T follicular helper cell (primary cell): Measurements from ENCODE around the gene VWA7.
"Not testable (repeated sequence)": the region's sequence is repeated elsewhere in the genome, so short reads cannot be mapped to it uniquely, and the experiment has no call there.

Source experiments
- DNase-seq: peaks from one replicate; pipeline ENCODE4 v3.0.0-alpha.2; 2020; ENCODE audit warnings: low read depth

VWA7 gene

GRCh38 chr6:31801031-31801927, 24.2 kb upstream of the VWA7 start:
- not testable (repeated sequence) for DNase-seq

- DNase-seq = no peak
Observed at GRCh38 chr6:31799781-31800180, 22.7 kb upstream of the VWA7 start.

- no peak for DNase-seq
Observed at GRCh38 chr6:31797588-31797987, 20.5 kb upstream of the VWA7 start.

GRCh38 chr6:31796993-31797385, 19.9 kb upstream of the VWA7 start:
- DNase-seq = no peak

GRCh38 chr6:31795616-31796298, 18.6 kb upstream of the VWA7 start, which contains the start of gene VARS1:
TSS of gene VARS1 (minus strand) at chr6:31795752. CDS start at chr6:31795217, 535 bp downstream.
- DNase-seq = peak; percentile 62

GRCh38 chr6:31794866-31795615, 17.9 kb upstream of the VWA7 start:
- no peak for DNase-seq

- DNase-seq = no peak
Observed at GRCh38 chr6:31794294-31794865, 17.3 kb upstream of the VWA7 start.

GRCh38 chr6:31793927-31794245, 16.8 kb upstream of the VWA7 start:
- DNase-seq = not testable (repeated sequence)

GRCh38 chr6:31792761-31793171, 15.6 kb upstream of the VWA7 start:
- DNase-seq = no peak

- no peak for DNase-seq
Observed at GRCh38 chr6:31792090-31792374, 14.9 kb upstream of the VWA7 start.

- no peak for DNase-seq
Observed at GRCh38 chr6:31791324-31792089, 14.4 kb upstream of the VWA7 start.

- DNase-seq = no peak
Observed at GRCh38 chr6:31785475-31785874, 8.3 kb upstream of the VWA7 start.

GRCh38 chr6:31784098-31784925, 7.2 kb upstream of the VWA7 start:
- DNase-seq = no peak

GRCh38 chr6:31782126-31782855, 5.2 kb upstream of the VWA7 start:
- DNase-seq = no peak

- DNase-seq = no peak
Observed at GRCh38 chr6:31781244-31782125, 4.4 kb upstream of the VWA7 start.

GRCh38 chr6:31780507-31781243, 3.5 kb upstream of the VWA7 start:
- no peak for DNase-seq

GRCh38 chr6:31779908-31780307, 2.8 kb upstream of the VWA7 start:
- no peak for DNase-seq
